ENCODE data around the gene PFKFB4. TPM values are rescaled to one million over a fixed set of nuclear protein-coding genes. Genes with fewer than 3 reads are reported as not detected.
"Not testable (repeated sequence)": the region's sequence is repeated elsewhere in the genome, so short reads cannot be mapped to it uniquely, and the experiment has no call there.

Gene PFKFB4
- total and polyA plus RNA-seq, 2 experiments from 2014 or later, result 9.5 to 14.1 TPM

DNA sequence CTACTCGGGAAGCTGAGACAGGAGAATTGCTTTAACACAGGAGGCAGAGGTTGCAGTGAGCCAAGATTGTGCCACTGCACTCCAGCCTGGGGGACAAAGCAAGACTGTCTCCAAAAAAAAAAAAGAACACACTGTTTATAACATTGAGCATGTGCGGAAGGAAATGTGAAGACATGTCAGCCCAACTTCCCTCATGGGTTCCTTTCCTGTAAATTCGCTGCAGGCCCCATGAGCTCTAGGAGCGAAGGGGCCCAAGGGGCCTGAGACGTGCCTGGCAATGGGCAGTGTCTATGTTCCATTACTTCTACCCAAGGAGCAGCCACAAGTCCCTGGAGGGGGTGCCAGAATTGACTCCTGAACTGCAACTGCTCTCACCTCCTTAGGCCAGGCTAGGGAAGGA is 3.2 kb downstream of the PFKFB4 start:
- peaks cover 13% of the 10 kb centered on the region for H3K79me2 ChIP-seq

DNA sequence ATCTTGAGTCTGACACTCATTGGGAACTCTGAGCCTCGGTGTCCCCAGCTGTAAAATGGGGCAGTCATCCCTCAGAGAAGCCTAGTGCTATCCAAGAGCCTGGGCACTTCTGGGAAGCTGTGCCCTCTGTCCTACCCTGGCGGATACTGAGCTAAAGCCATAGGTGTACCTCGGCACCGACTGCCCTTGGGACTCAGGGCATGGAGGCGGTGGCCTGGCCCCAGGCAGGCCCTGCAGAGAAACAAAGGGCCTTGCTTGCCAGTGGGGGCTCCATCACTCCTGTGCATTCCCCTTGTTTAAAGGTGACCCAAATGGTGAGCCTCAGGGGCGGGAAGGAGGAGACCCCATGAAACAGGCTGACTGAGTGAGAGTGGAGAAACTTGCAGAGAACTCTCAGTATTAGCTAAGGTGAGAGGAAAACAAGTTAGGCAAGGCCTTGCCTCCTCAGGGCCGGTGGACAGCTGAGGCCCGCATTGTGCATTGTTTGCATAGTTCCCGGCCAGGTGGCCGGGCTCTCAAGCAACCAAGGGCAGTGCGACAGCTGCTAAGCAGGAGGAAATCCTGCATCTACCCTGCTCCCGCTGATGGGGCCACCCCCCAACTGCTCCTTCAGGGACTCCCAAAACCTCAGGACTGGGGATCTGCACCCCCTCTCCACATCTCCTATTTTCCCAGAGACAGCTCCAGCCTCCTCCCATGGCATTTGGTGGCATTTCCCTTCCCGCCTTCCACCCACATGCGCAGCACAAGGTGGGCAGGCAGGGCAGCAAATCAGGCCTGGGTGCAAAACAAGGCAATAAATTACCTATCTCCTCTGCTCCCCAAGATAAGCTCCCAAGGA is 4.3 kb downstream of the PFKFB4 start:
- H3K36me3 ChIP-seq (replicated peaks; ENCODE audit: insufficient read depth, low read depth), result no peaks in the 10 kb centered on the region
- H3K79me2 ChIP-seq, result peaks cover 13% of the 10 kb centered on the region
- no peak overlapping the region for H2AFZ ChIP-seq
- H4K20me1 ChIP-seq (ENCODE audit: insufficient read depth, poor library complexity, severe bottlenecking), result no peaks in the 10 kb centered on the region
- H3K4me3 ChIP-seq, result no peak overlapping the region
- H3K4me1 ChIP-seq (ENCODE audit: insufficient read depth), result peaks cover 14% of the 10 kb centered on the region
- DNase-seq (ENCODE audit: low spot score), result peak; percentile 58
- peak overlapping the region; percentile 70 for H3K27ac ChIP-seq
- no peaks in the 10 kb centered on the region for H3K9me3 ChIP-seq (ENCODE audit: low read depth)
- no peaks in the 10 kb centered on the region for H3K9me2 ChIP-seq (replicated peaks; ENCODE audit: insufficient read depth)
- no peaks in the 10 kb centered on the region for H3K27me3 ChIP-seq
- WGBS (ENCODE audit: low lambda C conversion rate, missing lambda C conversion rate), result 68% methylated on average over 14 of the region's 14 CpGs
- TF ChIP-seq EZH2 (IDR thresholded peaks at IDR 0.05; ENCODE audit: borderline replicate concordance) (no peak), EZH2phosphoT487 (IDR thresholded peaks at IDR 0.05; ENCODE audit: low read depth, severe bottlenecking, unreplicated experiment) (no peak)
- TF ChIP-seq, protein P1, sequence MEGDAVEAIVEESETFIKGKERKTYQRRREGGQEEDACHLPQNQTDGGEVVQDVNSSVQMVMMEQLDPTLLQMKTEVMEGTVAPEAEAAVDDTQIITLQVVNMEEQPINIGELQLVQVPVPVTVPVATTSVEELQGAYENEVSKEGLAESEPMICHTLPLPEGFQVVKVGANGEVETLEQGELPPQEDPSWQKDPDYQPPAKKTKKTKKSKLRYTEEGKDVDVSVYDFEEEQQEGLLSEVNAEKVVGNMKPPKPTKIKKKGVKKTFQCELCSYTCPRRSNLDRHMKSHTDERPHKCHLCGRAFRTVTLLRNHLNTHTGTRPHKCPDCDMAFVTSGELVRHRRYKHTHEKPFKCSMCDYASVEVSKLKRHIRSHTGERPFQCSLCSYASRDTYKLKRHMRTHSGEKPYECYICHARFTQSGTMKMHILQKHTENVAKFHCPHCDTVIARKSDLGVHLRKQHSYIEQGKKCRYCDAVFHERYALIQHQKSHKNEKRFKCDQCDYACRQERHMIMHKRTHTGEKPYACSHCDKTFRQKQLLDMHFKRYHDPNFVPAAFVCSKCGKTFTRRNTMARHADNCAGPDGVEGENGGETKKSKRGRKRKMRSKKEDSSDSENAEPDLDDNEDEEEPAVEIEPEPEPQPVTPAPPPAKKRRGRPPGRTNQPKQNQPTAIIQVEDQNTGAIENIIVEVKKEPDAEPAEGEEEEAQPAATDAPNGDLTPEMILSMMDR (IDR thresholded peaks at IDR 0.05; ENCODE audit: poor library complexity), result no peak
- peak overlapping the region; percentile 40 for H3K4me2 ChIP-seq

More for the DNA sequence above, 3.2 kb downstream of the PFKFB4 start:
- H3K27ac ChIP-seq, result no peak overlapping the region
- TF ChIP-seq, protein P1 (IDR thresholded peaks at IDR 0.05; ENCODE audit: poor library complexity), result no peak
- TF ChIP-seq EZH2 (IDR thresholded peaks at IDR 0.05; ENCODE audit: borderline replicate concordance) (no peak), EZH2phosphoT487 (IDR thresholded peaks at IDR 0.05; ENCODE audit: low read depth, severe bottlenecking, unreplicated experiment) (no peak)
- 97% methylated on average over 5 of the region's 5 CpGs for WGBS (ENCODE audit: low lambda C conversion rate, missing lambda C conversion rate)
- no peaks in the 10 kb centered on the region for H3K9me3 ChIP-seq (ENCODE audit: low read depth)
- H3K27me3 ChIP-seq, result no peaks in the 10 kb centered on the region
- H2AFZ ChIP-seq, result no peak overlapping the region
- H3K36me3 ChIP-seq (replicated peaks; ENCODE audit: insufficient read depth, low read depth), result no peaks in the 10 kb centered on the region
- H3K9me2 ChIP-seq (replicated peaks; ENCODE audit: insufficient read depth), result no peaks in the 10 kb centered on the region
- peaks cover 14% of the 10 kb centered on the region for H3K4me1 ChIP-seq (ENCODE audit: insufficient read depth)
- no peak overlapping the region for H3K4me3 ChIP-seq
- H3K4me2 ChIP-seq, result no peak overlapping the region
- no peak for DNase-seq (ENCODE audit: low spot score)
- H4K20me1 ChIP-seq (ENCODE audit: insufficient read depth, poor library complexity, severe bottlenecking), result no peaks in the 10 kb centered on the region

DNA sequence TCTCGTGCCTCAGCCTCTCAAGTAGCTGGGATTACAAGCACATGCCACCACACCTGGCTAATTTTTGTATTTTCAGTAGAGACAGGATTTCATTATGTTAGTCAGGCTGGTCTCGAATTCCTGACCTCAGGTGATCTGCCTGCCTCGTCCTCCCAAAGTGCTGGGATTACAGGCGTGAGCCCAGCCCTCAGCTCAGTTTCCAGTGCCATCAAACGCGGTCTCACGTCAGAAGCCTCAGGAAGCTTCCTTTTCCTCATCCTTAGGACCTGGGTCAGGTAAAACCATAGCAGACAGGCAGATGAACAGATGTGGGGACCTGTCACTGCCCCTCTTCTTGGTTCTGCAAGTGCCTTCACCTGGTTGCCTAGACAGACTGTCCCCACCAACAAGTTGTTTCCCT is 5.0 kb downstream of the PFKFB4 start:
- H3K4me1 ChIP-seq (ENCODE audit: insufficient read depth), result peaks cover 14% of the 10 kb centered on the region
- not testable (repeated sequence) for DNase-seq (ENCODE audit: low spot score); H3K27me3 ChIP-seq; H3K9me2 ChIP-seq (replicated peaks; ENCODE audit: insufficient read depth); H4K20me1 ChIP-seq (ENCODE audit: insufficient read depth, poor library complexity, severe bottlenecking); H3K9me3 ChIP-seq (ENCODE audit: low read depth); H3K36me3 ChIP-seq (replicated peaks; ENCODE audit: insufficient read depth, low read depth); H2AFZ ChIP-seq; H3K4me2 ChIP-seq; H3K4me3 ChIP-seq
- WGBS (ENCODE audit: low lambda C conversion rate, missing lambda C conversion rate), result 98% methylated on average over 7 of the region's 7 CpGs
- peak overlapping the region; percentile 70 for H3K27ac ChIP-seq
- H3K79me2 ChIP-seq, result peaks cover 13% of the 10 kb centered on the region

Measured in hepatocyte (in vitro differentiated cells).